Ishikawa (cell line): ENCODE measurements around the gene YWHAQ.

Source experiments
- CEBPB ChIP-seq: IDR thresholded peaks from 2 replicates; pipeline ENCODE4 v1.6.1; 2012
- EGR1 ChIP-seq: IDR thresholded peaks from 2 replicates; pipeline ENCODE4 v1.6.1; 2012
- EP300 ChIP-seq: IDR thresholded peaks from 2 replicates; pipeline ENCODE4 v1.6.1; 2012; ENCODE audit warnings: borderline replicate concordance
- MAX ChIP-seq: IDR thresholded peaks from 2 replicates; pipeline ENCODE4 v1.6.1; 2012
- YY1 ChIP-seq: IDR thresholded peaks from 2 replicates; pipeline ENCODE4 v1.6.1; 2012; ENCODE audit warnings: low read depth

- TF ChIP-seq EP300 (no peak), YY1 (no peak), CEBPB (no peak), MAX (no peak), EGR1 (no peak)
Observed at GRCh38 chr2:9627310-9627709, 3.5 kb downstream of the YWHAQ start.
